Cardiac fibroblast (primary cell): ENCODE results near the gene SLC29A3.

Source experiments
- DNase-seq, 2 donors: peaks; one replicate each; pipeline versions ENCODE4 v3.0.0 to v3.0.0-alpha.2; 2010; ENCODE audit warnings: low read depth in 2 of 2
- H3K4me3 ChIP-seq, 2 donors: replicated peaks in 1 of 2; 1 replicate in 1 of 2; 2 replicates in 1 of 2; pipeline ENCODE4 v1.5.1; 2011; ENCODE audit warnings: low read depth in 2 of 2, low read length in 2 of 2, mild to moderate bottlenecking in 2 of 2, moderate library complexity in 1 of 2
- CTCF ChIP-seq: IDR thresholded peaks from one replicate; pipeline ENCODE4 v1.5.1; 2011; ENCODE audit warnings: low read depth, mild to moderate bottlenecking, low read length, inconsistent platforms

SLC29A3 gene

GRCh38 chr10:71388583-71389310 lies 69.7 kb downstream of the SLC29A3 start:
- H3K4me3 ChIP-seq: no peak overlapping the region
- TF ChIP-seq CTCF: no peak
- no peak for DNase-seq

- no peak for DNase-seq
- no peak for TF ChIP-seq CTCF
Measured at GRCh38 chr10:71389768-71390460, 70.9 kb downstream of the SLC29A3 start.

GRCh38 chr10:71390461-71390835 lies 71.4 kb downstream of the SLC29A3 start:
- no peak for DNase-seq
- H3K4me3 ChIP-seq: no peak overlapping the region
- TF ChIP-seq CTCF: no peak

More at GRCh38 chr10:71389768-71390460, 70.9 kb downstream of the SLC29A3 start:
- H3K4me3 ChIP-seq: no peak overlapping the region

DNA sequence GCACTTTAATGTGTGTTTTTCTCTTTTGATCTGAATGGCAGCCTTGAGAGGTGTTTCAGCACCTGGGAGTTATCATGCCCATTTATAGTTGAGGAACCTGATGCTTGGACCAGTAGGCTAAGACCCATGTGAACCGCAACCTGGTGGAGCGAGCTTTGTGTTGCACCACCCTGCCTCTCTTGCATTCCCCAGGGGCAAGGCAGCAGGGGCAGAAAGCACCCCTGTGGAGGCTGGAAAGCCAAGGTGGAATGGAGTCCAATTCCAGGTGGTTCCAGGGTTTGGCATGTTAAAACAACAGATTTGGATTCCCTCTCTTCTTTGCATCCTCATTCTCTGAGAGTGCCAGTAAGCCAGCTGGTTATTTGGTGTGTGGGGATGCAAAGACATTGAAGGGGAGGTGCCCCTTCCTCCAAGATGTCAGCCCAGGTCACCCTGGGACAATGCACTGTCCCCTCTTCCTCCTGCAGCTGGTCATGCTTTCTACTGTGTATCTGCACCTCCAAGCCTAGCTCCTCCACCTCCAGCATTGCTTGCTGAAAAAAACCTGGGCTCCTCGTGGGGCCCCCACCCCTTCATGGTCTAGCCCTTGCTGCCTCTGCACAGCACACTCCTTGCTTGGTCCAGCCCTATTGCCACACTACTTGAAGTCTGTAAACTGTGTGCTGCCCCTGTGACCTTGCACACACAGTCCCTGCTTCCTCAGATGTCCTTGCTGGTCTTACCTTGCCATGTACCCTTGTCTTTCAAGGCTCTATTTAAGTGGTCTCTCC lies 72.0 kb downstream of the SLC29A3 start:
- no peak for TF ChIP-seq CTCF
- no peak for DNase-seq
- no peak overlapping the region for H3K4me3 ChIP-seq

- no peak for DNase-seq
- H3K4me3 ChIP-seq: no peak overlapping the region
- no peak for TF ChIP-seq CTCF
Measured at GRCh38 chr10:71391701-71392100, 72.6 kb downstream of the SLC29A3 start.

DNA sequence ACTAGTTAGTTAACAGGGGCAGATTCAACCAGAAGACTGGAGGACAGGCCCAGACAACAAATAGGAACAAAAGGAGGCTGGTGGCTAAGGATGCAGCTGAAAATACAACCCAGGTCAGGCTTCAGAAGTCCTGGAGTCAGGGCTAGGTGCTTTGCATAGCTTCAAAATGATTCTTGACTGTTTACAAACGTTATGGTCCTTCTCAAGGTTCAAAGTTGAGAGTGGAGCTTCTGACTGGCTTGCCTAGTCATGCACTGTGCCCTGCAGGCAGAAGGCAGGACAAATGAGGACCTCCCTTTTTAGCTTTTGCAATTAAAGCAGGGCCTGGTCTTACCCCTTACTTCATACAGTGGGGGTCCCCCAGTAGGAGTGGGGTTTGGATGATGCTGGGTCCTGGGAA lies 73.2 kb downstream of the SLC29A3 start:
- no peak for DNase-seq
- TF ChIP-seq CTCF: no peak
- H3K4me3 ChIP-seq: no peak overlapping the region
